ENCODE data around the gene TNPO3.
"Not testable (repeated sequence)": the region's sequence is repeated elsewhere in the genome, so short reads cannot be mapped to it uniquely, and the experiment has no call there.

Gene TNPO3

DNA sequence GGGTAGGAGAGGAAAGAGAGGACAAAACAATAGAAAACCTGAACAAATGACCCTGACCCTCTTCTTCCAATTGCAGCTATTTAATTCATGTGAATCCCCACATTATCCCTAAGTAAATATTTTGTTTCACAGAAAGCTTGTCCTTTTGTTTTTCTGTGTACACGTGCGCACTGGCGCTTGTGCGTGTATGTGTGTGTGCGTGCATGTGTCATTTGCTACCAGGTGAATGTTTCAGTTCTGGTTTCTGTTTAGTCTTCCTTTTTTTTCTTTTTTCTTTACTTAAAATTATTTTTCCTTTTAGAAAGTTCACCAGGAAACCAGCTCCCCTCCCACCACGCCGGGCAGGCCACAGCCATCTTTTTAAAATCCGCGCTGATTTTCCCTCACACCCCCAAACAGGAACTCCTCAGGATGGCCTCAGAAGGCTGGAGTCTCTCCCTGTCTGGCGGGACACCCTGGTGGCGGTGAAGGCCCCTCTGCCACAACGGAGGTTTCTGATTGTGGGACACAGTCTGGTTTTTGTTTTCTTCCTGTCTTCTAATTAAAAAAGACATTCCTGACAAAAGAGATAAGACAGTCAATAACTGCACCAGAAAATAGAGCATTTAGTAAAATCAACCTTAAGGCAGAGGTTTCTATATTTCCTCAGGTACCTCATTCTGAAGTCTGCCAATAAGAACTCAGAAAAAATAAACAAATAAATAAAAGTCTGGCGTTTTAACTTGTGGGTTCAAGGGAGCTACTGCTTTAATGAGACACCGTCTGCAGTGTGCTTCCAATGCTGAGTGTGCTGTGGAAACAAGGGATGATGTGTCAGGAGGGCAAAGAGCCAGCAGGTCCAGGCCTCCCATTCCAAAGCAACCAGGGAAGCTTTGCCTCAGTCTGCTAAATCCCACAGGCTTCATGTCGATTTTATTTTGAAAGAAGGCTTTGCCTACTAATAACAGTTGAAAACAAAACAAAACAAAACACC lies 99.8 kb downstream of the TNPO3 start:
- no peak for DNase-seq

DNA sequence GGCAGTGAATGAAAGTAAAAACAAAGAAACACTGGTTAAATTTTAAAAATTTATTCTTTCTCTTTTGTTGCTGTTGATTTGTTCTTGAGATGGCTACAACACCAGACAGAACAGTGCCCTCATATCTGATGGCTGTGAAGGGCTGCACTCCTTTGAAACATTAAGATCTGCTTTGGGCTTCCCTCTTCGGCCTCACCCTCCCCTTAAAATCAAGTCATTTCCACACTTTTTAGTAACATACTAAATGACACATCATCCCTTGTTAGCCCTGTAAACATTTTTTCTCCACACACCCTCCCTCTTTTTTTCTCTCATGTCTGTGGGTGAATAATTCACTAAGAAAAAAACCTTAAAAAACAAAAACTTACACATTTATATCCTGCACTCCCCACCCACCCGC lies 100.8 kb downstream of the TNPO3 start:
- no peak for DNase-seq

DNA sequence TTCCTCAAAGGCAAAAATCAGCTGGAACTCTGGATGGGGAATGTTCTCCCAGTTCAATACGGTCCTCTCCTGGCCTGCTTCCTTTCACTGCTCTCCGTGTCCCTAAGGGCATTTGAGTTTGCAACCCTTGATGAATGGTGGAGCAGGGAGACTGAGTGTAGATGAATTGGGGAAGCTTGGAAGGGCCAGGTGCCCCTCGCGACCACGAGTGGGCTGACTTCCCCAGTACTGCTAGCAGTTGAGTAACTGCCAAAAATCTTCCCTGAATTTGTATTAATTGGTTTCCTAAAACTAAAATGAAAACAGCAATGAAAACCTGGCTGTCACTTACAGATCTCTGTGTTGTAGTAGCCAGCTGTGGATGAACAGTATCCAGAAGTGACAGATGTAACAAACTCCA lies 103.6 kb downstream of the TNPO3 start:
- no peak for DNase-seq

DNA sequence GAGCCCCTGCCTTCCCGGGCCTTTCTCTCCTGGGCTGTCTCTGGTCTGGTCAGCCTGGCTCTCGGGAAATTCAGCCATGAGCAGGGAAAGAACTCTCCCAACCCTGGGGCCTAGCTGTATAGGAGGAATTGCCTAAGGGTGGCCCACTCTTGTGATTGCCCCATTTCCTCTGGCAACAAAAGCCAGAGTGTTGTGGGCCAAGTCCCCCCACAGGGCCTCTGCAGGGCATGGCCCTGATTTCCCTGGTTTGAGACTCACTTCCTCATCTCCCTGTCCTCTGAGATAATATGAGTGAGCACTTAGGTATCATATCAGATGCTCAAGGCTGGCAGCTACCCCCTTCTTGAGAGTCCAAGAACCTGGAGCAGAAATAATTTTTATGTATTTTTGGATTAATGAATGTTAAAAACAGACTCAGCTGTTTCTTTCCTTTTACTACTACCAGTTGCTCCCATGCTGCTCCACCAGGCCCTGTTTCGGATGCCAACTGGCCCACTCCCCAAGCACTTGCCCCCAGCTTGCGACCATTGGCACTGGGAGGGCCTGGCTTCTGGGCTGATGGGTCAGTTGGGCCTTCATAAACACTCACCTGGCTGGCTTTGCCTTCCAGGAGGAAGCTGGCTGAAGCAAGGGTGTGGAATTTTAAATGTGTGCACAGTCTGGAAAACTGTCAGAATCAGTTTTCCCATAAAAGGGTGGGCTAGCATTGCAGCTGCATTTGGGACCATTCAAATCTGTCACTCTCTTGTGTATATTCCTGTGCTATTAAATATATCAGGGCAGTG lies 105.7 kb downstream of the TNPO3 start:
- DNase-seq = no peak

DNA sequence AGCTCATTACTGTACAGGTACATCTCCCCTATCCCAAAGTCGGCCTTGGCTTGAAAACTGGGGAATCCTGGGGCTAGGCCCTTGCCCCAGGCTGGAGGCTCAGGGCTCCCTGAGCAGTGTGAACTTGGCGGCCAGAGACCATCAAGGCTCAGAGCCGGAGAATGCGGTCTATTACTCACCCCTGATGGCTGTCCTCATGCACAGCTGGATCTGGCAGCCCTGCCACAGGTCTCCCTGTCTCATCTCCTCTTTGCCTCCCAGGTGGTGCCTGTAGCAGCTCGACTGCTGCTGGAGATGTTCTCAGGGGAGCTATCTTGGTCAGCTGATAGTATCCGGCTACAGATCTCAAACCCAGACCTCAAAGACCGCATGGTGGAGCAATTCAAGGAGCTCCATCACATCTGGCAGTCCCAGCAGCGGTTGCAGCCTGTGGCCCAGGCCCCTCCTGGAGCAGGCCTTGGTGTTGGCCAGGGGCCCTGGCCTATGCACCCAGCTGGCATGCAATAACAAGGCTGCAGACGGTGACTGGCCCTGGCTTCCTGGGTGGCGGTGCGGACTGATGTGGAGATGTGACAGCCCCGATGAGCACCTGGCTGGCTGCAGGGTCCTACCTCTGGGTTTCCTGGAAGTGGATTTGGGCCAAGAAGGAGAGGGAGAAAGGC lies 106.5 kb downstream of the TNPO3 start:
- no peak for DNase-seq

DNA sequence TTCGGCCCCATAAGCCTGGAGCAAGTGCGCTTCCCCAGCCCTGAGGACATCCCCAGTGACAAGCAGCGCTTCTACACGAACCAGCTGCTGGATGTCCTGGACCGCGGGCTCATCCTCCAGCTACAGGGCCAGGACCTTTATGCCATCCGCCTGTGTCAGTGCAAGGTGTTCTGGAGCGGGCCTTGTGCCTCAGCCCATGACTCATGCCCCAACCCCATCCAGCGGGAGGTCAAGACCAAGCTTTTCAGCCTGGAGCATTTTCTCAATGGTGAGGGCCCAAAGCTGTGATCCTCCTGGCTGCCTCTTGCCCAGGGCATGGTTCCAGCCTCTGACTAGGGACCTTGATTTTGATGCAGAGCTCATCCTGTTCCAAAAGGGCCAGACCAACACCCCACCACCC lies 107.1 kb downstream of the TNPO3 start:
- no peak for DNase-seq

DNA sequence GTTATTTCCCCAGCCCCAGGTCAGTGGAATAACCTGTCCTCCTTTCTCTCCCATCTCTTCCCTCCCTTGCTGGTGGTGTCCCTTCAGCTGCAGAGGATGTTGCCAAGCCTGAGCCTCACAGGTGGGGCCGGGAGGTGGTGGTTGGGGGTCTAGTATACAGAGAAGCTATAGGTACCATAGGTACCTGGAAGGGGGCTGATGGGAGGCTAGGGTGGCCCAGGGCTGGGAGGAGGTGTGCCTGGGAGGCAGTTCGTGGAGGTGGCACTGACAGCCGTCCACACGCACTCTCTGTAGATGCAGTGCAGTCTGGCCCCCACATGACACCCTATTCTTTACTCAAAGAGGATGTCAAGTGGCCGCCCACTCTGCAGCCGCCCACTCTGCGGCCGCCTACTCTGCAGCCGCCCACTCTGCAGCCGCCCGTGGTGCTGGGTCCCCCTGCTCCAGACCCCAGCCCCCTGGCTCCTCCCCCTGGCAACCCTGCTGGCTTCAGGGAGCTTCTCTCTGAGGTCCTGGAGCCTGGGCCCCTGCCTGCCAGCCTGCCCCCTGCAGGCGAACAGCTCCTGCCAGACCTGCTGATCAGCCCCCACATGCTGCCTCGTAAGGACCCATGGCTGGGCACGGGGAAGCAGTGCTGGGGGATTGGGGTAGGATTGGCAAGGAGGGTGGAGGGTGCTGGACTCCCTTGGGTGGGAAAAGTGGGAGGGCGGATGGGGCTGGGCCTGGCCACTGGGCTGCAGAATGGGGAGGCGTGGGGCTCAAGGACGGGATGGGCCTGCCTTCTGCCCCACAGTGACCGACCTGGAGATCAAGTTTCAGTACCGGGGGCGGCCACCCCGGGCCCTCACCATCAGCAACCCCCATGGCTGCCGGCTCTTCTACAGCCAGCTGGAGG lies 107.7 kb downstream of the TNPO3 start:
- DNase-seq = no peak

DNA sequence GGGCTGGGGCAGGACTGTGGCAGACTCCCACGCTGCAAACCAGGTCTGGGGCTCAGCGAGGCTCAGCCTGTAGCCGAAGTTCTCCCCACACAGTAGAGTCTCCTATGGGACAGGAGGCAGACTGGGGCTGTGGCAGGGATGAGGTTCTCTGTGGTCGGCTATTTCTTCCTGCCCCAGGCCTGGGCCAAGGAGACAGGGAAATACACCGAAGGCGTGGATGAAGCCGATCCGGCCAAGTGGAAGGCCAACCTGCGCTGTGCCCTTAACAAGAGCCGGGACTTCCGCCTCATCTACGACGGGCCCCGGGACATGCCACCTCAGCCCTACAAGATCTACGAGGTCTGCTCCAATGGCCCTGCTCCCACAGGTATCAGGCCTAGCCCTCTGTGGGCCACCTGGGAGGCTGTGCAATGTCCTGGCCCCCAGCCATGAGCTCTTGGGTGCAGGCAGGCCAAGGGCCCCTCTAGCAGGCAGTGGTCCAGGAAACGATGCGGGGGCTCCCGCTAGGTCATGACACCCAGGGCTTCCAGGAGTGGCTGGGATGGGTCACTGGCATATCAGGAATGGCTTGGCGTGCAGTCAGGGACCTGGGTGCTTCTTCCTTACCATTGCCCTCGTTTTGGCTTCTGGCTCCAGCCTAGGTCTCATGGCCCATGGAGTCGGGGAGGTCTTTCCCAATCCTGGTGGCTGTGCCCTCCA lies 109.1 kb downstream of the TNPO3 start:
- no peak for DNase-seq

DNA sequence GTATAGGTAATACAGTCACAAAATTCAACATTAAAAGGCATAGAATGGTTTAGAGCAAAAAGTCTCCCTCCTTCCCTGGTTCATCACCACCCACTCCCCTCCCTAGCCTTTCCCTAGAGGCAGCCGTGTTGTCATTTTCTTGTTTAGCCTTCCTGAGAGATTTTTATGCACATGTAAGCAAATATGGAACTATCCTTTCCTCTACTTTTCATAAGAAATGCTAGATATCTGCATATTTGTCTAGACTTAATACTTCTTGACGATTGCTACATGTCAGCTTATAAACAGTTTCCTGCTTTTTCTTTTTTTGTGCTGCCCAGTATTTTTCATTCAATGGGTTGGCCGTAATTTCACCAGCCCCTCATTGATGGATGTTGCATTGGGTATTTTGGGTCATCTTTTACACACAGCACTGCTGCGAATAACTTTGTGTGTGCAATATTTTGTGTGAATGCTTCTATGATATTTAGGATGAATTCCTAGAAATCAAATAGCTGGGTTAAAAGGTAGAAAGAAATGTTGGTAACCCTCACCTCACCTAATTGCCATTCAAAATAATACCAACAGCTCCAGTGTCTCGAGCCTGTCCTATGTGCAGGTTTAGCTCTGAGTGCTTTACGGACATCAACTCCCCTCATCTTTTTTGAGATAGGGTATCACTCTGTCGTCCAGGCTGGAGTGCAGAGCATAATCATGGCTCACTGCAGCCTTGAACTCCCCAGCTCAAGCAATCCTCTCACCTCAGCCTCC lies 110.2 kb downstream of the TNPO3 start:
- DNase-seq = no peak

DNA sequence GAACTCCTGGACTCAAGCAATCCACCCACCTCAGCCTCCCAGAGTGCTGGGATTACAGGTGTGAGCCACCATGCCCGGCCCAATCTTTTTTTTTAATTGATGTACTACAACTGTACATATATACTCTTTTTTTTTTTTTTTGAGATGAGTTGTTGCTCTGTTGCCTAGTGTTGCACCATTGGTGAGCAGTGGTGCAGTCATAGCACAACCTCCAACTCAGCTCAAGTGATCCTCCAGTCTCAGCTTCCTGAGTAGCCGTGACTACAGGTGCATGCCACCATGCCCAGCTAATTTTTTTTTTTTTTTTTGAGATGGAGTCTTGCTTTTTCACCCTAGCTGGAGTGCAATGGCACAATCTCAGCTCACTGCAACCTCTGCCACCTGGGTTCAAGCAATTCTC lies 111.7 kb downstream of the TNPO3 start:
- DNase-seq = not testable (repeated sequence)

DNA sequence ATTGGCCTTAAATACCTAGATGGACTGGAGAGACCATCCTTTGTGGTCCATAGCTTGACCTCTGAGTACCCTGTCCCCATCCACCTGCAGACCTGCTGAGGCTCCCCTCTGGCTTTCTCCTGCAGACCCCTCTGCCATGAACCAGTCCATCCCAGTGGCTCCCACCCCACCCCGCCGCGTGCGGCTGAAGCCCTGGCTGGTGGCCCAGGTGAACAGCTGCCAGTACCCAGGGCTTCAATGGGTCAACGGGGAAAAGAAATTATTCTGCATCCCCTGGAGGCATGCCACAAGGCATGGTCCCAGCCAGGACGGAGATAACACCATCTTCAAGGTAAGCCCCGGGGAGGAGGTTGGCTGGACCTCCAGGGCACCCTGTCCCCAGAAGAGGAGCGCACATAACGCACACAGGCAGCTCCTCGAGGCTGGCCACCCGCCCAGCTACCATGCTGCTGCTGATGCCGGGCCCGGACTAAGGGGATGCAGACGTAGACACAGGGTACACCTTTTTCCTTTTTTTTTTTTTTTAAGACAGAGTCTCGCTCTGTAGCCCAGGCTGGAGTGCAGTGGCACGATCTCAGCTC lies 112.9 kb downstream of the TNPO3 start:
- DNase-seq = no peak

DNA sequence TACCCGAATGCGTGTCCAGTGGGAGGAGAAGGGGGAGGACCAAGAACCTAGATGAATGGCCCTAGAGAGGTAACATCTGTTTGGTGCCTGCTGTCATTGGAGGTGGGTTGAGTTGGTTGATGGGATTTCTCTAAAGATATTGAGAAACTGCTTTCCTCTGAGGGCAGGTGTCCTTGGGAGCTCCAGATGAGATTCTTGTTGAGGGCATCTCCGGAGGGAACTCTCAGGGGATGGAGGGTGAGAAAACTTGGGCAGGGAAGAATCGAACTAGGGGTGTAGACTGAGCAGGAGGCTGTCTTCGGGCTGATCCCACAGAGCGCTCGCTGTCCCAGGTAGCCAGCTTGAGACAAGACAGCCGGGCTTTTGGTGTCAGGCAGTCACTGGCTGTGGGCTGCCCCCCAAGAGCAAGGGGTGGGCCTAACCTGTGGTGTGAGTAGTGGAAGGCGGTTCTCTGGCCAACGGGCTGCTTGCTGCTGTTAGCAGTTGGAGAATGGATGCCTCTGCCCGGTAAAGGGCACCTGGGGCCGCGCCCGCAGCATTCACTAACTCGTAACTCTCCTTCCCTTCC lies 113.5 kb downstream of the TNPO3 start:
- DNase-seq = no peak

DNA sequence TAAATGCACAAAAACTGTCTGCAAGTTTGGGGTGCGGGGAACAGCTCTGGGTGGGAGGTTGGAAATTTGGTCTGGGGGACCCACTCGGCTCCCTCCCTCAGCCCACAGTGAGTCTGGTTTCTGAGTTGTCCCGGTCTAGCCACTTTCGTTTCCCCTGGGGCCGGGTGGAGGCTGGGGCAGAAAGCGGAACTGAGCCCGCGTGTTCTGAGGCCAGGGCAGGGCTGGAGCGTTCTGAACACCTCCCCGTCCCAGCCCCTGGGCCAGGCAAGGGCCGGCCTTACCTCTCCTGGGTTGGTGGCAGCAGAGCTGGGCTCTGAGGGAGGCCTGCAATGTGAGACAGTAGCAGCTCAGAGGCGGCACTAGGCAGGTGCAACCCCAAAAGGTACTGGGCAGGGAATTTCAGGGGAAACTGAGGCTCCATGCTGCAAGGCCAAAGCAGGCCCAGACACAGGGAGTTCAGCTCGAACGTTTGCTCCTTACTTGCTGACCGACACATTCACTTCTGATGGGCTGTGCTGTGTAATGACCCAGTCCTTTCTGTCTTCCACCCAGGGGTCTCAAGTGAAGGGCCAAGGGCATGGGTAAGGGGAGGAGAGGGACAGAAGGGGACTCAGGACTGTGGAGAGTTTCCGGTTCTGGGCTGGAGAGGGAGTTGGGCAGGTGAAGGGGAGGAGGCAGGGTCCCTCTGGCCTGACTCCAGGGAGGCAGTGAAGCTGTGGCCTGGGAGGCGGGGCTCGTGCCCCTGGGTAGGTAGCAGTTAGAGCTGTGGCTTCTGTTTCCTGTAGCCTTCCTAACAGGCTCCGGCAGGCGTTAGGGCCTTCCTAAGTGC lies 114.2 kb downstream of the TNPO3 start:
- no peak for DNase-seq

DNA sequence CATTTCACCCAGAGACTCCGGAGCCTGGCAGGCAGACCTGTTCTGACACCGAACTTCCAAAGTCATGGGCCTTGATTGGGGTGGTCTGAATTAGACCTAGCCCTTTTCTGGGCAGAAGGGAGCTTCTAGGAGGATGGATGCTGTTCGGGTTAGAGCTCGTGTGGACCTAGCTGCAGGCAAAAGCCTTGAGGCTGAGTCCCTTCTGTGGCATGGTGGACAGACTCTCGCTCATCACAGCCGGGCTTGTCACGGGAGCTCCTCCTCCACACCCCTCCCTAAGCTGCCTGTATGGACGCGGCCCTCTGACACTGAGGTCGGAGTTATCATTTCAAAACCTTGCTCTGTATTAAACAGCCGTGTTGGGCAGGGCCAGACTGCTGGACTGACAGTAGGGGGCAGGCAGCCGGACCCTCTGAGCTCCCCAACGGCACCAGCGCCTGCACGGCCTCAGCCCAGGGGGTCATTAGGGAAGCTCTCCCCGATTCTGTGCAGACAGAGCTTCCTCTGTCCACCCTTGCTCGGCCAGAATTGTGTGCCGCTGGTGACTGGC lies 115.0 kb downstream of the TNPO3 start:
- DNase-seq = no peak

DNA sequence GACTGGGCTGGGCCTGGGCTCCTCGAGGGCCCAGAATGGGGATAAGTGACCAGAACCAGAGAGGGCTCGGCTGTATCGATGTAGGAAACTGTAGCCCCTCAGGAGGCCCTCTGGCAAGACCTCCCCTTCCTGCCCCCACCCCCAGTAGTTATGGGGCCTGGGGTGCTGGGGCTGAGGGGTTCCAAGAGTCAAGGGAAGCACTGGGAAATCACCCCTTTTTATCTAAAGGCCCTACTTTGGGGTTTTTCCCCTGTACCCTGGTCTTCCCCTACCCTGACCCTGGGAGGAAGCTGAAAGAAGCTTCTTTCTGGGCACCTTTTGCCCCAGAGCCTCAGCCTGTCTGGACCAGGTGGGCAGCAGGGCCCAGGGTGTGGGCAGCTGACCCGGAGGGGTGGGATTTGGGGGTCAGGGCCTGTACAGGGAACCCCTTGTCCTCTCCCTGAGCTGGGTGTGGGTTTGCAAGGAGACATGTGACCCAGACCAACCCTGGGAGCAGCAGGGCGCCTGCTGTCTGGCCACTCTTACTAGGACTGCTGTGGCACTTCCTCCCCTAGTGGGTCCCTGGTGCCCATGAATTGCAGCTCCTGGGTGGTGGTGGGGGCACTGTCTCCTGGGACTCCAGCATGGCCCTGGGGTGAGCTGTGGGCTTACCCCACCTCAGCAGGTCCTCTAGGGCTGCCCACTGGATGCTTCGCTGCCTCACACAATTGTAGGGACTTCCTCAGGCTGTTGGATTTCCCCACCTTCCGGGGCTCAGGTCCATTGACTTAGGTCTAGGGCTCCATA lies 115.6 kb downstream of the TNPO3 start:
- no peak for DNase-seq

DNA sequence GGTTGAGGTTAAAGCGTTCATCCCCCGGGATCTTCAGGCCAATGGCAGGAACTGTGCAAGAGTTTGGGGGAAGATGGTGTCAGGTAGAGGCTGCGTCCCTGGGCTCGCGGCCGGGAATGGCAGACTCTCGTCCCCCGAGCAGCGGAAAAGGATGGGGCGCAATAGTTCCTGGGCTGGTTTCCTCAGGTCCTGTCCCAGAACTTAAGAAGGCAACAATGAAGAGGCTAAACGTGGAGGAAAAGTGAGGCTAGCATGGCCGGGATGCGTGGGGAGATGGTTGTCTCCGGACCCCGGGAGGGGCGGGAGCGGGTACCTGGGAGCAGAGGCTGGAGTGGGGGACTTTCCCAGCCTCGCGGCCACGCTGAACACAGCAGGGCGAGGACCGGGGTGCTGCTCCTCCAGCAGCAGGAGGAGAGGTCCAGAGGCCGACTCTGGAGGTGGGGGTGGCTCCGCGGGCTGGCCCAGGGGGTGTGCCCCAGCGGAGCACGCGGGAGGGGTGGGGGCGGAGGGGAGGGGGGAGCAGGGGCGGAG lies 116.3 kb downstream of the TNPO3 start:
- DNase-seq = peak; percentile 14

DNA sequence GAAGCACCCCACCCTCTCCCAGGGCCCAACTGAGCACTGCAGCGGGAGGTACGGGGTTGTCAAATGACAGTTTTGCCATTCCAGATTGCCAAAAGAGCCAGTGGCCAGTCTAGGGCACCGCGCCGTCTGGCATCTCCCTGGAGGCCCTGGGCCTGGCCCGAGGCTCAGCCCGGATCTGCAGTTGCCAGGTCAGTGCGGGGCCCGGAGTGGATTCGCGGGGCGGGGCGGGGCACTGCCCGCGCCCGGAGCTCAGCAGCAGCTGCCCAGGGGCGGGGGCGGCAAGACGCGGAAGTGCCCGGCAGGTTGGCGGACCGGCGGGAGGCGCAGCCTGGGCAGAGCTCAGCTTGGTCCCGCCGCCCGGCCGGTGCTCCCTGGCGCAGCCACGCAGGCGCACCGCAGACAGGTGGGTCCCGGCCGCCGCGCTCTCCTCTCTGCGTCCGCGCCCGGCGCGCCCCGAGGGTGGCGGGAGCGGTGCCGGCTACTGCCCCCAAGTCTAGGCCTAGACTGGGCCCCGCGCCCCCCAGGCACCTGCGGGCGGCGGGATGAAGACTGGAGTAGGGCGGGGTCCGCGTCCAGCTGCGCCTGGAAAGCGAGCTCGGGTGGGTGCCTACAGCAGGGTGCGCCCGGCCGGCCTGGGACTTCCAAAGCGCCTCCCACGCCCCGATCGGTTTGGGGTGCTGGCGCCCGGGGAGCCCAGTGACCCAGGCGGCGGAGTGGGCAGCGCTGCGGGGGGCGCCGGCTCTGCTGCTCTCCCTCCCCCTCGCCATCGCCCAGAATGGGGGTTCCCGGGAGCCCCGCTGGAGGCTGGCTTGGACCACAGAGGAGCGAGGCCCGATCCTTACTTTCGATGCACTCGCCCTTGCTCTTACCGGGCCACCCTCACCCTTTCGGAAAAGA lies 117.0 kb downstream of the TNPO3 start, which contains the start of gene IRF5:
Gene IRF5 (plus strand): TSS at position 281 of the 897 bp plus-strand sequence. CDS start 4,155 bp downstream, outside the sequence.
- peak; percentile 56 for DNase-seq
